HG03571 (cell line): ENCODE data around the gene SPTSSA.
"Not testable (repeated sequence)": the region's sequence is repeated elsewhere in the genome, so short reads cannot be mapped to it uniquely, and the experiment has no call there.

Experiments
- ATAC-seq: cut with Tn5 transposase; IDR thresholded peaks from one replicate; pipeline ENCODE4 v1.9.1; 2021; ENCODE audit not compliant: unreplicated experiment

The SPTSSA gene

GRCh38 chr14:34428102-34428466 is 34.0 kb downstream of the SPTSSA start:
- not testable (repeated sequence) for ATAC-seq

DNA sequence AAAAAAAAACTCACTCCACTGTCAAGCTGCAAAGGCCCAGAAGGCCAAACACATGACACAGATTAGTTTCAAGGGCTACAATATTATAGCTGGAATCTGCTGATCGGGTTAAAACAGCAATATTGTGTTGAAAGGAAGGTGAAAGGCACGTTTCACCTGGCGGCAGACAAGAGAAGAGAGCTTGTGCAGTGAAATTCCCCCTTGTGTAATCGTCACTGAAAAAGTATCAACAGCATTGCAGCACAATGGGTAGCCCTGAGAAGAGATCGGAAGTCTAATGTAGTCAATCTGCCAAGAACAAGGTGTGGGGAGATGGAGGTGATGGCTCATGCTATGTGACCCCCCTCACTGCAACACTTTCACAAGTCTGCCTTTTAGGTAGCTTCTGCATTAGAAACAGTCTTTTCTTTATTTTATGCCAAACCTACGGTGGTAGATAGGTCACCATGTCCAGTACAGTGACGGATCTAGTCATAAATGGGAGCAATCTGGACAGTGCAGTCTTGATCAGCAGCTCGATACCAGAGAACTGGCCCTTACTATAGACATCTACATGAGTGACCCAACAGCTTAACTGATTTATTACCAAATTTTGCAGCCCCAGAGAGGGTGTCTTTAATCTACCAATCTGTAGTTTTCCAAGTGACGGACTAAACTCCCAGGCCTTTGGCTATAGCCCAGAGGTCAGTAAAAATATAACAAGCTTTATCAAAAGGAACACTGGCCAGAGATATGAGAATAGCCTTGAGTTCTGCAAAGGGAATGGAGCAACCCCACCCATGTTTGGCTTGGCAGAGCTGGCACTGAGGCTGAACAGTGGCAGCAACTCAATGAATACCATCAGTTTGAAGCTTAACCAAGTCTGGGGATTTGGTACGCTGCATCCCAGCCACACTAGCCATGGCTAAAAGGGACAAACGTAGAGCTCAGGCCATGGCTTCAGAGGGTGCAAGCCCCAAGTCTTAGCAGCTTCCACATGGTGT is 35.4 kb downstream of the SPTSSA start:
- no peak for ATAC-seq

DNA sequence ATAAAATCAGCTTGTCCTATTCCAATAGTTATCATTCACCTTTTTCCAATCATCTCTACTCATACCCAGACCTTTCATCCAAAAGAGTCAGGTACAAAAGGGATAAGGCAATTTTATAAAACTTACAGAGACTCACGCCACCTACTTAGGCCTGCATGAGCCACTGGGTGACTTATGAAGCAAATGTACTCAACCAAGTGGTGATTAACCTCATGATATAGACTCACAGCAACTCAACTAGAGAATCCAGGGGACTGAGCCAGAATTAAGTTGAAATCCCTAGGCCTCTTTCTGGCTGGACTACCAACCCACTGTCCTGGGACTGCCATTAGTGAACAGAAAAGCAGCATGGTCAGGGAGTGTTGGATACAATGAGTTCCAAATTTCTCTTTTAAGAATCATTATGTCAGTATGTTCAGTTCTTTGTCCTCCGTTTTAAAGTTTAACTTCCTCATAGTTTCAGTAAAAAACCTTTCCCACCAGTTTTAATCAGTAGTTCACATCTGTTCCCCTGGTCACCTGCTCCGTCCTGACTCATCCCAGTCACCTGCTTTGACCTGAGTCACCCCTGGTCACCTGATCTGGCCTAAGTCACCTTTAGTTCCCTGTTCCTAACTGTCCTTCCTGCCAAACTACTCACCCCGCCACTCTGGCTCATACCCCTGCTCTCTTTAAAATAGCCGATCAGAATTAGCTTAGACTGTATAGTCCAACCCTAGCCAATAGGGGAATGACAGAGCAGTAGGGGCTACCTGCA is 36.8 kb downstream of the SPTSSA start:
- no peak for ATAC-seq

GRCh38 chr14:34424488-34424887 is 37.6 kb downstream of the SPTSSA start:
- no peak for ATAC-seq

- no peak for ATAC-seq
Observed at GRCh38 chr14:34423445-34423844, 38.6 kb downstream of the SPTSSA start.

DNA sequence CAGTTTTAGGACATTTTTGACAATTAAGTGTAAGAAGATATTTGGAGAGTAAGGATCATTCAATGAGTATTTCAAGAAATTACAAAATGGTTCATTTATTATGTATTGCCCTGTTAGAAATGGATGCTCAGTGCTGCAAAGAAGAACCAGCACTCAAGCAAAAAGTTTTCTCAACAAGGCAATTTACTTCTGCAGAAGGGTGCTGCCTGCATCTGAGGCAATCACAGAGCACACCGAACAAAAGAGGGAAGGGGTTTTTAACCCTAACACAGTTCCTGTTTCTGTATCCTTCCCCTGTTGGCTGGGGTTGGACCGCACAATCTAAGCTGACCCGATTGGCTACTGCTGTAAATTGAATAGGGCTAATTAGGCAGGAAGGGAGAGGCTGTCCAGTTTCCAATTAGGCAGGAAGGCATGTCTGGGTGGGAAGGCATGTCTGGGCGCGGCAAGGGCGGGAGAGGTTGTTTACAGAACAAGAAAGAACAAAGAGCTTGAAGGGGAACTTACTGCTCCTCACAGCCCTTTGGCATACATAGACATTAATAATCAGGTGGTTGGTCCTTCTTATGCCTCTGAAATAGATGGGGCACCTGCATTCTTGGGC is 41.4 kb downstream of the SPTSSA start:
- no peak for ATAC-seq

GRCh38 chr14:34409721-34410120 is 52.3 kb downstream of the SPTSSA start:
- no peak for ATAC-seq

- no peak for ATAC-seq
Observed at GRCh38 chr14:34407951-34408350, 54.1 kb downstream of the SPTSSA start.

- ATAC-seq, result no peak
Observed at GRCh38 chr14:34404416-34404815, 57.6 kb downstream of the SPTSSA start.

- ATAC-seq, result no peak
Observed at GRCh38 chr14:34403646-34404045, 58.4 kb downstream of the SPTSSA start.

- no peak for ATAC-seq
Observed at GRCh38 chr14:34398024-34398423, 64.0 kb downstream of the SPTSSA start.

DNA sequence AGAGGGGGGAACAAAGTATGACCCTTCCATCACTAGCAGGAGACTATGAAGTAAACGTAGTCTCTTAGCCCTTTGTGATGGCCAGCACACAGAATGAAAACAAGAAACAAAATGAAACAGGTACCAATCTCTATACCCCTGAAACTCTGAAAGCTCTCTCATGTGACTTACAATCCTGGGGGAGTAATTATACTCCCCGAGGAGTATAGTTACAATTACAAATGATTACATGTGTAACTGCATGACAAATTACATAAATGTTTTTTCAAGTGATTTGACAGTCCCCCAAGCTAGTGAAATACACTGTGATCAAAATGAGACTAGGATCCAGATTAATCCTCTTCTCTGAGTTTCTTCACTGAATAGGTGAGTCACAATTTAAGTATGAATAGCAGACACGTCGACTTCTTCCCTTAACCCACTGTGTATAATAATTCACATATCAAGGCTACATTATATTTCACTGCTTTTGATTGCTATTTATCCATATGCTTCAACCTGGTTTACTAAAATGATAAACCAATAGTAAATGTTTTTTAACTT is 74.0 kb downstream of the SPTSSA start:
- ATAC-seq, result no peak

DNA sequence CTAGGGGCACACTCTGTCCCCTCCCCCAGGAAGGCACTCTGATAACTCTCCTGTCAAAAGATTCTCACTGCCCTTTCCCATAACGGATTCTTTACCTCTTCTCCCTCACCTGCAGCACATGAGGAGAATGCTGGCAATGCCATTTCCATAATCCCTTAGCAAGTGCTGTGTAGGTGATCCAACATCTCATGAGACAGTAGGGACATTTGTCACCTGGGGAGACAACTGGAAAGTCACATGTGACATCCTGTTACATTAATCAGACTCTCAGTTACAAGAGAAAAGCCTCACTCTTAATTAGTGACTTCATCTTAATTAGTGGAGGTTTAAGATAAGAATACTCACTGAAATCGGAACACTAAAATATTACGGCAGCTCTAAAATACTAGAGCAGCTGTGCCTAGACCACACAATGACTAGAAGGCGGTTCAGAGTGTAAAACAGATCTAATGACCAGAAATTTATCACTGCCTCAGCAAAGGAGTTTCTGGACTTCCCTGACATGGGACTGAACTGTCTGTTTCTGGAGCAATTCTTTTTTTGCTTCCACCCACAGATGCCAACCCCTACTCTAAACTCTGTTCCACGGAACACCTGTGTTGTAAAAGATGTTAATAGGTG is 75.1 kb downstream of the SPTSSA start:
- ATAC-seq, result no peak

DNA sequence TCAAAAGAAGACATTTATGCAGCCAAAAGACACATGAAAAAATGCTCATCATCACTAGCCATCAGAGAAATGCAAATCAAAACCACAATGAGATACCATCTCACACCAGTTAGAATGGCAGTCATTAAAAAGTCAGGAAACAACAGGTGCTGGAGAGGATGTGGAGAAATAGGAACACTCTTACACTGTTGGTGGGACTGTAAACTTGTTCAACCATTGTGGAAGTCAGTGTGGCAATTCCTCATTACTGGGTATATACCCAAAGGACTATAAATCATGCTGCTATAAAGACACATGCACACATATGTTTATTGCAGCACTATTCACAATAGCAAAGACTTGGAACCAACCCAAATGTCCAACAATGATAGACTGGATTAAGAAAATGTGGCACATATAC is 76.2 kb downstream of the SPTSSA start:
- ATAC-seq, result not testable (repeated sequence)

- no peak for ATAC-seq
Observed at GRCh38 chr14:34383839-34384238, 78.2 kb downstream of the SPTSSA start.
